K562 (cell line): Measurements from ENCODE around the gene FAAH. TPM values are rescaled to one million over a fixed set of nuclear protein-coding genes. Genes with fewer than 3 reads are reported as not detected.

Experiments
- ATAC-seq: fragments of 200-7000 bp; cut with Tn5 transposase; 3 replicates; pipeline ENCODE4 v1.9.1; 2020; ENCODE audit warnings: moderate library complexity
- BruUV-seq: library from RNA; stranded (reverse); fragments of 400-500 nt; replicated peaks from 2 replicates; lab custom pipeline; 2021; lab: Mats Ljungman, UMichigan
- CTCF ChIA-PET: fragments of 300-600 bp; formaldehyde crosslinking; extraction: SDS; loops from one replicate; lab custom pipeline; 2021; ENCODE audit warnings: low intra/inter-chr PET ratio; lab: Yijun Ruan, JAX
- POLR2A ChIA-PET: fragments of 300-600, 350-650 bp; sonication (Branson Sonifier 250); formaldehyde crosslinking; extraction: SDS; loops from one replicate; lab custom pipeline; 2021; ENCODE audit warnings: antibody characterized with exemption, inconsistent platforms; lab: Yijun Ruan, JAX
- DNase-seq, 4 experiments: peaks; one replicate each; pipeline versions ENCODE4 v3.0.0 to v3.0.0-alpha.2; 2011 to 2018; ENCODE audit warnings: low spot score in 3 of 4, mixed read lengths in 3 of 4; ENCODE audit errors: extremely low read depth in 1 of 4
- FAIRE-seq: peaks from 2 replicates; lab custom pipeline; 2011; peaks lifted over from hg19 to GRCh38; lab: Jason Lieb, UNC
- H2AFZ ChIP-seq: 2 replicates; pipeline ENCODE4 v1.6.0; 2011; ENCODE audit warnings: low read depth, low read length, control low read depth, inconsistent platforms
- H3K27ac ChIP-seq: fragments of 200-600 bp; 3 replicates; pipeline ENCODE4 v1.8.0; 2011; ENCODE audit warnings: low read depth, mild to moderate bottlenecking, control low read depth, inconsistent platforms, low read length, moderate library complexity, mixed read lengths; ENCODE audit errors: extremely low read depth
- H3K27me3 ChIP-seq, 2 experiments: fragments of 300-600 bp in 1 of 2; 2 replicates in 1 of 2; 3 replicates in 1 of 2; pipeline versions ENCODE4 v1.6.0 to v1.8.0; 2011; ENCODE audit warnings: inconsistent platforms in 2 of 2, low read length in 2 of 2, mild to moderate bottlenecking in 1 of 2, mixed read lengths in 1 of 2, moderate library complexity in 1 of 2; ENCODE audit not compliant: control insufficient read depth in 2 of 2, insufficient read depth in 2 of 2
- H3K36me3 ChIP-seq: fragments of 300-600 bp; 3 replicates; pipeline ENCODE4 v1.8.0; 2011; ENCODE audit warnings: mild to moderate bottlenecking, low read length, inconsistent platforms; ENCODE audit not compliant: control insufficient read depth, insufficient read depth
- H3K4me1 ChIP-seq, 2 experiments: fragments of 200-600 bp in 1 of 2; replicated peaks in 1 of 2; 2 replicates in 1 of 2; 3 replicates in 1 of 2; pipeline versions ENCODE4 v1.5.1 to v1.8.0; 2011; ENCODE audit warnings: inconsistent platforms in 2 of 2, low read length in 2 of 2, mild to moderate bottlenecking in 1 of 2, mixed read lengths in 1 of 2, moderate library complexity in 1 of 2; ENCODE audit not compliant: control insufficient read depth in 2 of 2, insufficient read depth in 2 of 2
- H3K4me2 ChIP-seq: 2 replicates; pipeline ENCODE4 v1.6.1; 2011; ENCODE audit warnings: low read length, control low read depth, inconsistent platforms, mixed read lengths; ENCODE audit not compliant: insufficient read depth
- H3K4me3 ChIP-seq: fragments of 200-600 bp; sonication (generic), shearing (Covaris generic); 2 replicates; pipeline ENCODE4 v1.5.1; 2016; ENCODE audit warnings: control low read depth, inconsistent platforms
- H3K79me2 ChIP-seq: fragments of 200-600 bp; 3 replicates; pipeline ENCODE4 v1.8.0; 2011; ENCODE audit warnings: low read length, inconsistent platforms; ENCODE audit not compliant: control insufficient read depth, insufficient read depth
- H3K9ac ChIP-seq, 2 experiments: 2 replicates each; pipeline versions ENCODE4 v1.6.0 to v1.6.1; 2011; ENCODE audit warnings: low read depth in 2 of 2, low read length in 2 of 2, control low read depth in 1 of 2, inconsistent platforms in 1 of 2, mild to moderate bottlenecking in 1 of 2, mixed read lengths in 1 of 2; ENCODE audit not compliant: insufficient read depth in 1 of 2
- H3K9me1 ChIP-seq: one replicate; pipeline ENCODE4 v1.6.0; 2011; ENCODE audit warnings: inconsistent platforms, mild to moderate bottlenecking, low read length, moderate library complexity; ENCODE audit not compliant: control insufficient read depth, insufficient read depth
- H3K9me3 ChIP-seq: replicated peaks from 2 replicates; pipeline ENCODE4 v1.5.1; 2011; ENCODE audit warnings: low read depth, low read length, inconsistent platforms; ENCODE audit not compliant: control insufficient read depth, insufficient read depth
- H4K20me1 ChIP-seq: replicated peaks from 2 replicates; pipeline ENCODE4 v1.6.1; 2011; ENCODE audit warnings: low read length, inconsistent platforms, mixed read lengths; ENCODE audit not compliant: control insufficient read depth, insufficient read depth
- BRD4 ChIP-seq: fragments of 200-600 bp; sonication (generic); IDR thresholded peaks from 2 replicates; pipeline ENCODE4 v1.6.1; 2017; ENCODE audit warnings: inconsistent platforms
- CTCF ChIP-seq, 3 experiments: IDR thresholded peaks in 2 of 3; conservative IDR thresholded peaks in 1 of 3; 2 replicates each; pipeline ENCODE4 v1.5.1; 2011 to 2012; ENCODE audit warnings: low read length in 3 of 3, mild to moderate bottlenecking in 3 of 3, control low read depth in 2 of 3, improper control_type of control experiment in 1 of 3, inconsistent platforms in 1 of 3, low read depth in 1 of 3, mixed read lengths in 1 of 3, moderate library complexity in 1 of 3; ENCODE audit not compliant: insufficient read depth in 2 of 3
- ILF3 ChIP-seq: fragments of 450-650 bp; IDR thresholded peaks from 2 replicates; pipeline ENCODE4 v1.6.1; 2018; ENCODE audit warnings: antibody characterized with exemption, mild to moderate bottlenecking, moderate library complexity, borderline replicate concordance
- MXI1 ChIP-seq: IDR thresholded peaks from 2 replicates; pipeline ENCODE4 v1.6.1; 2011; ENCODE audit warnings: low read depth, mild to moderate bottlenecking, improper control_type of control experiment, low read length
- NR4A1 ChIP-seq, 2 experiments: fragments of 250-450 bp in 1 of 2; fragments of 450-650 bp in 1 of 2; sonication (Bioruptor Pico) in 1 of 2; IDR thresholded peaks; 2 replicates each; pipeline versions ENCODE4 v1.4.0 to v1.6.1; 2016 to 2020; ENCODE audit warnings: mild to moderate bottlenecking in 2 of 2, missing compliant biosample characterization in 1 of 2, missing genetic modification characterization in 1 of 2, moderate library complexity in 1 of 2
- ZKSCAN1 ChIP-seq: fragments of 150-350 bp; IDR thresholded peaks from 2 replicates; pipeline ENCODE4 v1.6.1; 2016; ENCODE audit warnings: low read depth, low read length
- ZNF124 ChIP-seq: sonication (generic); formaldehyde crosslinking; IDR thresholded peaks from 2 replicates; pipeline ENCODE4 v1.8.1; 2022; ENCODE audit warnings: missing genetic modification reagents
- ZNF232 ChIP-seq: sonication (generic); formaldehyde crosslinking; IDR thresholded peaks from 2 replicates; pipeline ENCODE4 v1.8.0; 2022; ENCODE audit warnings: mild to moderate bottlenecking, missing genetic modification reagents
- WGBS: fragments of 100-300 bp; shearing (Covaris generic); methylation state at CpG from one replicate; pipeline ENCODE4 v1.1.6; 2016; ENCODE audit warnings: low coverage, mixed read lengths; ENCODE audit not compliant: insufficient coverage; ENCODE audit errors: missing lambda C conversion rate; 5-methylcytosine and 5-hydroxymethylcytosine counted together
- in situ Hi-C: fragments of 300-500 bp; cut with MboI; formaldehyde crosslinking; loops from 4 replicates; pipeline ENCODE4 v1.15.0; 2018; ENCODE audit warnings: inconsistent platforms, mixed read lengths
- intact Hi-C: fragments of 100-400 bp; cut with micrococcal nuclease; formaldehyde crosslinking; loops from 2 replicates; pipeline ENCODE4 v1.14.2; 2022
- polyA plus RNA-seq, 8 experiments: library from polyadenylated mRNA; depleted of rRNA in 4 of 8; stranded (reverse) in 5 of 8; unstranded in 3 of 8; fragments of >200 nt; fragmentation: Nextera tagmentation in 2 of 8; fragmentation: Illumina TruSeq in 1 of 8; extraction: Ambion mirVana in 2 of 8; extraction: Trizol in 1 of 8; gene quantifications; 2 replicates each; pipeline versions ENCODE4 v1.2.1 to v1.2.3, GENCODE V29; 2011 to 2014; ENCODE audit warnings: inconsistent platforms in 1 of 8, missing spikeins in 1 of 8
- total RNA-seq, 7 experiments: library from RNA; depleted of rRNA in 6 of 7; stranded (reverse); fragments of >200 nt in 6 of 7; fragmentation: Illumina TruSeq in 2 of 7; extraction: Trizol in 2 of 7; gene quantifications; 2 replicates each; pipeline versions ENCODE4 v1.2.1 to v1.2.3, GENCODE V29; 2011 to 2021; ENCODE audit warnings: low replicate concordance in 1 of 7

Gene FAAH
- total and polyA plus RNA-seq, 9 of the 15 experiments (the other 6 are each of a cell fraction or from before 2014, with no cell fraction given) = 0.06 to 1.1 (median 0.32) TPM

GRCh38 chr1:46411010-46411405 is 16.9 kb downstream of the FAAH start:
- H3K79me2 ChIP-seq = no peaks in the 10 kb centered on the region
- peaks cover 13 to 54% of the 10 kb centered on the region in 2 experiments; a peak in 4 of 5 replicates for H3K4me1 ChIP-seq
- H3K9me1 ChIP-seq = peaks cover 5% of the 10 kb centered on the region
- 52% methylated on average over 7 of the region's 7 CpGs for WGBS
- H2AFZ ChIP-seq = no peak overlapping the region
- no peaks in the 10 kb centered on the region for H3K27me3 ChIP-seq
- H3K9me3 ChIP-seq = no peaks in the 10 kb centered on the region
- in situ Hi-C loops = no loop called here
- ATAC-seq = no peak
- no TSS peak for BruUV-seq
- no peak for DNase-seq
- H3K36me3 ChIP-seq = no peaks in the 10 kb centered on the region
- peak overlapping the region in 1 of 2 experiments; percentile 10; a peak in 3 of 4 replicates for H3K9ac ChIP-seq
- POLR2A ChIA-PET = interaction anchor here (0.6 to 1.3 kb wide), 2 partner anchors 11 to 108 kb away, joined by 4 read pairs; partner anchors contain the start of genes LRRC41 and UQCRH
- no peak overlapping the region for H3K27ac ChIP-seq
- H3K4me2 ChIP-seq = no peak overlapping the region
- TF ChIP-seq CTCF (IDR thresholded peaks at IDR 0.05 in 2 of 3, conservative IDR thresholded peaks at IDR 0.05 in 1 of 3; ENCODE audit: insufficient read depth in 2 of 3, low read depth in 1 of 3, low read length in 3 of 3) (0 out of 6 replicates have a peak, but pooled peaks of 1 of the 3 experiments have one; percentile 26), ZKSCAN1 (no peak), NR4A1 (CRISPR knock-in tag; IDR thresholded peaks at IDR 0.05) (no peak), NR4A1 (tag; IDR thresholded peaks at IDR 0.05) (no peak), ILF3 (no peak), ZNF124 (CRISPR knock-in tag) (no peak), ZNF232 (no peak), BRD4 (no peak), MXI1 (no peak)
- TF ChIP-seq, all 486 proteins: peak for 1
- intact Hi-C loops = no loop called here
- no peak overlapping the region for H3K4me3 ChIP-seq
- no peaks in the 10 kb centered on the region for H4K20me1 ChIP-seq
- CTCF ChIA-PET = interaction anchor here (0.7 kb wide), 1 partner anchor 124 kb away, joined by 3 read pairs; a partner anchor contains a TSS
- no peak for FAIRE-seq
